GM12865 (cell line): Measurements from ENCODE around the gene CYB5A.
"Not testable (repeated sequence)": the region's sequence is repeated elsewhere in the genome, so short reads cannot be mapped to it uniquely, and the experiment has no call there.

Source experiments
- DNase-seq: peaks from one replicate; pipeline ENCODE4 v3.0.0; 2010; ENCODE audit warnings: low read depth
- H3K4me3 ChIP-seq: 2 replicates; pipeline ENCODE4 v1.5.1; 2011; ENCODE audit warnings: mild to moderate bottlenecking, low read depth, low read length, control low read depth
- CTCF ChIP-seq: IDR thresholded peaks from 2 replicates; pipeline ENCODE4 v1.5.1; 2011; ENCODE audit warnings: low read length, control low read depth, low read depth, inconsistent platforms; ENCODE audit not compliant: insufficient read depth; ENCODE audit errors: missing control alignments

The CYB5A gene

GRCh38 chr18:74331404-74331803 lies 39.6 kb upstream of the CYB5A start:
- DNase-seq, result peak; percentile 18
- peak; percentile 25 for TF ChIP-seq CTCF
- no peak overlapping the region for H3K4me3 ChIP-seq

DNA sequence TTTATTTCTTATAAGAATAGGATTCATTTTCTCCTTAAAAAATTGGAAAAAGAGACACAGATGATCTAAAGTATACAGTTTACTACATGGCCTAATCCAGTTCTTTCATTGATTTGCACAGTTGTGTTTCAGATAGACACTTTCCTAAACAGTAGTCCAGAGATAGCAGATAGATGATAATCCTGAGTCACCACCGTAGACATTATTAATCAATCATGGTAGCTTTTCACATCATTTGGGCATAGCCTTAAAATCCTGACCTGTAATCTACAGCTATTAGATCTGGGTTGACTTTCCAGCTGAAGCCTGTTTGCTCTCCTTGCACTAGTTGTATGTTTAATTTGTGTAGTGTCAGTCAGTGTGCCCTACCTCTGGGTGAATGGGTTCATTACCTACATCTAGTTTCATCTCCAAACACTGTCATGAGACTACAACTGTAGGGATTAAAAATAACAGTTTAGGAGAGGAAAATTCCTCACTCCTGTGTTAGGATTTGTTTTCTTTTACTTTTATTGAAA lies 38.0 kb upstream of the CYB5A start:
- no peak for DNase-seq
- H3K4me3 ChIP-seq, result no peak overlapping the region

GRCh38 chr18:74328206-74328605 lies 36.4 kb upstream of the CYB5A start:
- TF ChIP-seq CTCF, result no peak

More for the DNA sequence above, 38.0 kb upstream of the CYB5A start:
- TF ChIP-seq CTCF, result no peak

DNA sequence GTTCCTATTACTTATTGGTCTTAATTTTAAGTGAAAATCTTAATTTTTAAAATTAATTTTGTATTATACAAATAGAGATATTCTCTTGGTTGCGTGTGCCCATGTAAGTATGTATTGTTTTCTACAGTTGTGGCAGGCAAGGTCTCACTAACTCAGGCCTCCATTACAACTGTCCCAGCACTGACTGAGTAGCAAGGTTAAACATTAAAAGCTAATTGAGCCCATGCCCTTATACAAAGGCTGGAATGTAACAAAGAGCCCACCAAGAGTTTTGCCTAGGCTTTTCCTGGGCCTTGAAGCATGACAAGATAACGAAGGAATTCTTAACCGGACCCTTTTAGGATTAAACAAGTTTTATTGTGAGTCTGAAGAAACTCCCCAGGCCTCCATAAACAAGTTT lies 35.0 kb upstream of the CYB5A start:
- not testable (repeated sequence) for DNase-seq, H3K4me3 ChIP-seq

More at GRCh38 chr18:74328206-74328605, 36.4 kb upstream of the CYB5A start:
- no peak for DNase-seq
- H3K4me3 ChIP-seq, result no peak overlapping the region

- no peak overlapping the region for H3K4me3 ChIP-seq
- no peak for TF ChIP-seq CTCF
- DNase-seq, result no peak
Measured at GRCh38 chr18:74326231-74326630, 34.5 kb upstream of the CYB5A start.

- no peak for DNase-seq
- TF ChIP-seq CTCF, result no peak
Measured at GRCh38 chr18:74316257-74317170, 24.8 kb upstream of the CYB5A start.

DNA sequence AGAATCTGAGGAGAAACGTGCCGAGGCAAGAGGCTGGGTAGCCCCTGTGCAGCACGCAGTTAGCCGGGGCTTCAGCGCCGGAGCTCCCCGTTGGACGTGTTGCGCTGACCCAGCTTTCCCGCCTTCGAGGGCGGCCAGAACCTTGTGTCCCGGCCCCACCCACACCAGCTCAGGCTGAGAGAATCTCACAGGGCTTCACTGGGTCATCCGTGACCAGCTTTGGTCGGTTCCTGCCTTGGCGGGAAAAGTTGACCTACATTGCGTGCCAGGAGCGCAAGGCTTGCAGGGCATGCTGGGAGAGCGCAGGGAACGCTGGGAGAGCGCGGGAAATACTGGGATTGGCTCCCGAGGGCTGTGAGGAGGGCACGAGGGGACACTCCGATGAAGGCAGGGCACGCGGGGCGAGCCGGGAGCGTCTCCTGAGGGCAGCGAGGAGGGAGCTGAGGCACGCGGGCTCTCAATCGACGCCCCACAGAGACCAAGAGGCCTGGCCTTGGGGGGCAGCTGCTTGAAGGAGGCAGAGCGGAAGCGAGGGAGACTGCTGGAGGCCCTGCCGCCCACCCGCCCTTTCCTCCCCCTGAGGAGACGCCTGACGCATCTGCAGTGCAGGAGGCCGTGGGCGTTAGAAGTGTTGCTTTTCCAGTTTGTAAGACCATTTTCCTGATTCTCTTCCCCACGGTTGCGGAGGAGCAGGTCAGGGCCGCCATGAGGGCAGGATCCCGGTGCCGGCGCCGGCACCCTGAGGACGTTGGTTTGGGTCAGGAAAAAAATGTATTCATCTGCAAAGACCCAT lies 23.9 kb upstream of the CYB5A start, which contains the start of gene C18orf63:
C18orf63 (plus strand) TSS at position 376 of the 793 bp plus-strand sequence. CDS start 2,027 bp downstream, outside the sequence.
- H3K4me3 ChIP-seq, result no peak within 1 kb of the TSS
- TF ChIP-seq CTCF, result no peak
- no peak for DNase-seq

More at GRCh38 chr18:74316257-74317170, 24.8 kb upstream of the CYB5A start:
- no peak overlapping the region for H3K4me3 ChIP-seq
